ENCODE results near the gene SDR39U1. TPM values are rescaled to one million over a fixed set of nuclear protein-coding genes. Genes with fewer than 3 reads are reported as not detected.

The SDR39U1 gene
- total RNA-seq, 2 donors from 2014 or later = 40.4 to 41.3 TPM

DNA sequence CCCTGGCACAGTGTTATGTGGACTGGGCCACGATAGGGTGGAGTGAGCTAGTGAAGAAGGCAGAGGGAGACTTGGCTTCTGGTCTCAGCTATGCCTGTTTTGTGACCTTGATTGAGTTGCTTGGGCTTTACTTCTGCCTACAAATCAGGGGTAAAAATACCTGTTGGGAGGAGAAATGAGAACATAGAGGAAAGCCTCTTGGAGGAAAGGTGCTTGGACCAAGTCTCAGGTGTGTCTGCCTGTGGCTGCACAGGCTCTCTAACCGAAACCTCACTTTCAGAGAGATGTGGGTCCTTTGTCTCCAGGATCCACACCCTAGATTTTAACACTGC, 4.9 kb downstream of the SDR39U1 start:
- Mint-ChIP-seq H3K27ac (no peak overlapping the region), H3K36me3 (ENCODE audit: low read depth) (peaks cover 49% of the 10 kb centered on the region), H3K9me3 (no peaks in the 10 kb centered on the region), H3K4me1 (peaks cover 24% of the 10 kb centered on the region), H3K27me3 (ENCODE audit: insufficient read depth) (no peaks in the 10 kb centered on the region), H3K4me3 (no peak overlapping the region)
- TF ChIP-seq, protein P1, sequence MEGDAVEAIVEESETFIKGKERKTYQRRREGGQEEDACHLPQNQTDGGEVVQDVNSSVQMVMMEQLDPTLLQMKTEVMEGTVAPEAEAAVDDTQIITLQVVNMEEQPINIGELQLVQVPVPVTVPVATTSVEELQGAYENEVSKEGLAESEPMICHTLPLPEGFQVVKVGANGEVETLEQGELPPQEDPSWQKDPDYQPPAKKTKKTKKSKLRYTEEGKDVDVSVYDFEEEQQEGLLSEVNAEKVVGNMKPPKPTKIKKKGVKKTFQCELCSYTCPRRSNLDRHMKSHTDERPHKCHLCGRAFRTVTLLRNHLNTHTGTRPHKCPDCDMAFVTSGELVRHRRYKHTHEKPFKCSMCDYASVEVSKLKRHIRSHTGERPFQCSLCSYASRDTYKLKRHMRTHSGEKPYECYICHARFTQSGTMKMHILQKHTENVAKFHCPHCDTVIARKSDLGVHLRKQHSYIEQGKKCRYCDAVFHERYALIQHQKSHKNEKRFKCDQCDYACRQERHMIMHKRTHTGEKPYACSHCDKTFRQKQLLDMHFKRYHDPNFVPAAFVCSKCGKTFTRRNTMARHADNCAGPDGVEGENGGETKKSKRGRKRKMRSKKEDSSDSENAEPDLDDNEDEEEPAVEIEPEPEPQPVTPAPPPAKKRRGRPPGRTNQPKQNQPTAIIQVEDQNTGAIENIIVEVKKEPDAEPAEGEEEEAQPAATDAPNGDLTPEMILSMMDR (conservative IDR thresholded peaks at IDR 0.05) = no peak
- Histone ChIP-seq H3K4me1 (ENCODE audit: control insufficient read depth, insufficient read depth, low read length) (peaks cover 26% of the 10 kb centered on the region), H3K9ac (ENCODE audit: extremely low read depth, low read length, poor library complexity, severe bottlenecking) (no peak overlapping the region), H3K36me3 (ENCODE audit: control insufficient read depth, insufficient read depth, low read length) (peaks cover 40% of the 10 kb centered on the region), H3K27ac (ENCODE audit: low read depth, low read length) (no peak overlapping the region), H3K4me3 (ENCODE audit: low read length) (no peak overlapping the region), H3K9me3 (ENCODE audit: control insufficient read depth, low read length) (no peaks in the 10 kb centered on the region), H3K27me3 (ENCODE audit: control insufficient read depth, insufficient read depth, low read length, poor library complexity, severe bottlenecking) (no peaks in the 10 kb centered on the region)
- WGBS, 2 experiments (ENCODE audit: insufficient coverage in 1 of 2, insufficient read length in 1 of 2) = 84 to 94% methylated on average over 2 of the region's 2 CpGs
- no peak for DNase-seq

DNA sequence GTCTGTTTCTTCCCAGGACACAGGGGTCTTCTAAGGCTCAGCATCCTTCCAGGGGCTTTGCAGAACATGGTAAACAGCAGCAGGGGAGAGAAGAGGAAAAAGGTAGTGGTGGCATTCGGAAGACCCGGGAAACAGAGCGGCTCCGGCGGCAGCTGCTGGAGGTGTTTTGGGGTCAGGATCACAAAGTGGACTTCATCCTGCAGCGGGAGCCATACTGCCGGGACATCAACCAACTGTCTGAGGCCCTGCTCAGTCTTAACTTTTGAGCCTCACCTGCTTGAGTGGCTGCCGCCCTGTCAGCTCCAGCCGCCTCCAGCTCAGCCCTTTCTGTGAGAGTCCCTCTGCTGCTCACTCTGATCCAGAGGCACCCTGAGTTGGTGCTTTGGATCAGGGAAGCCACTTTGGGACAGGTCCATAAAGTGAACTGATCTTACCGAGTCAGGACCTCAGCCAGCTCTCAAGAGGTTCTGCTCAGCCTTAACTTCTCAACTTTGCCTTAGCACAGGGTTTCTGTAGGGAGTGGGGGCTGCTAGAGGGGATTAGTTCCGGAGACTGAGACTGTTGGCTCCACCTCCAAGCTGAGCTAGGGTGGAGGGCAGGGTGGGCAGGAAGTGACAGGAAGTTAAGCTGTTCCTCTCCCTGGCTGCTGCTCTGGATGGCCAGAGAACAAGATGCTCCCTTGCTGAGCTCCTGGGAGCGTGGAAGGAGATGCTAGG, 5.4 kb downstream of the SDR39U1 start:
- Histone ChIP-seq H3K27ac (ENCODE audit: low read depth, low read length) (no peak overlapping the region), H3K9ac (ENCODE audit: extremely low read depth, low read length, poor library complexity, severe bottlenecking) (no peak overlapping the region), H3K4me3 (ENCODE audit: low read length) (no peak overlapping the region), H3K4me1 (ENCODE audit: control insufficient read depth, insufficient read depth, low read length) (peaks cover 26% of the 10 kb centered on the region), H3K27me3 (ENCODE audit: control insufficient read depth, insufficient read depth, low read length, poor library complexity, severe bottlenecking) (no peaks in the 10 kb centered on the region), H3K36me3 (ENCODE audit: control insufficient read depth, insufficient read depth, low read length) (peaks cover 43% of the 10 kb centered on the region), H3K9me3 (ENCODE audit: control insufficient read depth, low read length) (no peaks in the 10 kb centered on the region)
- 83 to 86% methylated on average over 8 to 12 of the region's 12 CpGs for WGBS, 2 experiments (ENCODE audit: insufficient coverage in 1 of 2, insufficient read length in 1 of 2)
- H3K27ac Mint-ChIP-seq = no peak overlapping the region
- H3K9me3 Mint-ChIP-seq = no peaks in the 10 kb centered on the region
- H3K4me3 Mint-ChIP-seq = no peak overlapping the region
- TF ChIP-seq, protein P1 (conservative IDR thresholded peaks at IDR 0.05) = peak; percentile 9
- DNase-seq = no peak
- no peaks in the 10 kb centered on the region for H3K27me3 Mint-ChIP-seq (ENCODE audit: insufficient read depth)
- H3K4me1 Mint-ChIP-seq = peaks cover 24% of the 10 kb centered on the region
- H3K36me3 Mint-ChIP-seq (ENCODE audit: low read depth) = peaks cover 50% of the 10 kb centered on the region

DNA sequence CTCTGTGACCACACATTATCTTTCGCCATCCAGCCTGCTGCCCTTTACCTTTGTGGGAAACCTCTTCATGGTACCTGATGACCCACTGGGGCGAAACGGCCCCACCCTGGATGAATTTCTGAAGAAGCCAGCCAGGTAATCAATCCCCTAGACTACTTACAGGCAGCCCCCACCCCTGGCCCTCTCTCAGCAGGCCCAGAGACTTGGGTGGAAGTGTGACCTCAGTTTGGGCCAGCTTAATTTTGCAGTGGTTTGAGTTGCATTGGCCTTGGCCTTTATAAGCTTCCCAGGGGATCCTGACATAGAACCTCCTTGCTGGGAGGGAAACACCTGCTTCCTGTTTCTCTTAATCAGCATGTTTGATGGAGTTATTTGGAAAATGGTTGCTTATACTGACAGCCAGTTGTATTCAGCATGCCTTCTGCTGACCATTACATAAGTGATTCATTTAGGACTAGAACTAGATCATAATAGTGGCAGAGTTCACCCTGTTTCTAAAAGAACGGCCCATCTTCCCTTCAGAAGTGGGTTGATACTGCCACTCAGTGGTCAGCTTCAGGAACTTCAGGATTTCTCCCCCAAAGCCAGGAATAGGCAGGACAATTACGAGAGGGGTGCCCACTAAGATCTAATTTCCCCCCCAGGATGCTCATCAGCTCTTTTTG, 6.1 kb downstream of the SDR39U1 start:
- TF ChIP-seq, protein P1 (conservative IDR thresholded peaks at IDR 0.05) = peak; percentile 84
- no peak overlapping the region for H3K4me3 Mint-ChIP-seq
- Histone ChIP-seq H3K27me3 (ENCODE audit: control insufficient read depth, insufficient read depth, low read length, poor library complexity, severe bottlenecking) (no peaks in the 10 kb centered on the region), H3K4me3 (ENCODE audit: low read length) (no peak overlapping the region), H3K27ac (ENCODE audit: low read depth, low read length) (no peak overlapping the region), H3K9me3 (ENCODE audit: control insufficient read depth, low read length) (no peaks in the 10 kb centered on the region), H3K4me1 (ENCODE audit: control insufficient read depth, insufficient read depth, low read length) (peaks cover 24% of the 10 kb centered on the region), H3K36me3 (ENCODE audit: control insufficient read depth, insufficient read depth, low read length) (peaks cover 43% of the 10 kb centered on the region), H3K9ac (ENCODE audit: extremely low read depth, low read length, poor library complexity, severe bottlenecking) (no peak overlapping the region)
- H3K36me3 Mint-ChIP-seq (ENCODE audit: low read depth) = peaks cover 54% of the 10 kb centered on the region
- no peak overlapping the region for H3K27ac Mint-ChIP-seq
- peak; percentile 74 for DNase-seq
- H3K4me1 Mint-ChIP-seq = peaks cover 23% of the 10 kb centered on the region
- no peaks in the 10 kb centered on the region for H3K9me3 Mint-ChIP-seq
- no peaks in the 10 kb centered on the region for H3K27me3 Mint-ChIP-seq (ENCODE audit: insufficient read depth)
- WGBS, 2 experiments (ENCODE audit: insufficient coverage in 1 of 2, insufficient read length in 1 of 2) = 71 to 76% methylated on average over 3 to 5 of the region's 5 CpGs
